Sigmoid colon (tissue), 7 donors: Measurements from ENCODE around the gene PPP4C. TPM values are rescaled to one million over a fixed set of nuclear protein-coding genes. Genes with fewer than 3 reads are reported as not detected.
A peak's percentile ranks its signal among the peaks of the same experiment; 100 is the strongest.

Experiments
- DNase-seq: peaks from one replicate; pipeline ENCODE4 v3.0.0-alpha.2; 2019
- H3K27ac ChIP-seq, 4 donors: fragments of 200-600 bp; sonication (generic); one replicate each; pipeline ENCODE4 v1.5.1; 2016 to 2019; ENCODE audit warnings: mild to moderate bottlenecking in 1 of 4
- H3K27me3 ChIP-seq, 3 donors: fragments of 200-600 bp; sonication (generic); one replicate each; pipeline ENCODE4 v1.5.1; 2019; ENCODE audit warnings: mild to moderate bottlenecking in 1 of 3
- H3K36me3 ChIP-seq, 4 donors: fragments of 200-600 bp; sonication (generic); one replicate each; pipeline ENCODE4 v1.5.1; 2016 to 2019
- H3K4me1 ChIP-seq, 4 donors: fragments of 200-600 bp; sonication (generic); one replicate each; pipeline ENCODE4 v1.5.1; 2017 to 2019
- H3K4me3 ChIP-seq, 4 donors: fragments of 200-600 bp; sonication (generic); one replicate each; pipeline ENCODE4 v1.5.1; 2017 to 2019; ENCODE audit warnings: mild to moderate bottlenecking in 2 of 4, moderate library complexity in 1 of 4
- H3K9me3 ChIP-seq, 4 donors: fragments of 200-600 bp in 3 of 4; sonication (generic) in 3 of 4; one replicate each; pipeline versions ENCODE4 v1.5.1 to v1.6.1; 2013 to 2019
- CTCF ChIP-seq, 4 experiments: fragments of 450-650 bp in 3 of 4; fragments of 200-600 bp in 1 of 4; IDR thresholded peaks; one replicate each; pipeline ENCODE4 v1.5.1; 2016 to 2019; ENCODE audit warnings: antibody characterized with exemption in 4 of 4, mild to moderate bottlenecking in 3 of 4, moderate library complexity in 2 of 4
- EP300 ChIP-seq, 4 donors: sonication (generic); formaldehyde crosslinking; IDR thresholded peaks; one replicate each; pipeline ENCODE4 v1.6.1; 2017; ENCODE audit warnings: antibody characterized with exemption in 4 of 4
- POLR2A ChIP-seq, 2 donors: fragments of 450-650 bp; IDR thresholded peaks; one replicate each; pipeline ENCODE4 v1.6.1; 2016; ENCODE audit warnings: antibody characterized with exemption in 2 of 2, mild to moderate bottlenecking in 2 of 2, moderate library complexity in 2 of 2
- POLR2AphosphoS5 ChIP-seq, 4 donors: sonication (generic); formaldehyde crosslinking; IDR thresholded peaks; one replicate each; pipeline ENCODE4 v1.6.1; 2017; ENCODE audit warnings: antibody characterized with exemption in 4 of 4
- WGBS, 2 donors: extraction: QIAGEN DNeasy Blood & Tissue Kit; methylation state at CpG; one replicate each; pipeline ENCODE4 v1.1.7; 2013; 5-methylcytosine and 5-hydroxymethylcytosine counted together
- intact Hi-C: fragments of 100-400 bp; cut with DNase I; formaldehyde crosslinking; loops from one replicate; pipeline ENCODE4 v1.15.1; 2023
- polyA plus RNA-seq, 3 donors: library from polyadenylated mRNA; stranded (reverse); fragments of 200-250 nt; gene quantifications; one replicate each; pipeline ENCODE4 v1.2.3, GENCODE V29; 2013
- total RNA-seq, 4 donors: library from RNA; depleted of rRNA; stranded (reverse); fragments of >200 nt; gene quantifications; one replicate each; pipeline ENCODE4 v1.1.0, GENCODE V29; 2016
- donor health status: healthy with polysubstance abuse.
- donor health status: Bipolar disorder and iron deficiency.
- donor health status: healthy.

Gene PPP4C
- total and polyA plus RNA-seq, 7 donors: 39.2 to 155 (median 45.6) TPM

GRCh38 chr16:30030011-30030685, 45.6 kb upstream of the PPP4C start:
- H3K36me3 ChIP-seq: no peaks in the 10 kb centered on the region
- no peak for TF ChIP-seq EP300 (IDR thresholded peaks at IDR 0.05)
- DNase-seq: no peak
- H3K27ac ChIP-seq: no peak overlapping the region
- intact Hi-C loops: no loop called here
- H3K27me3 ChIP-seq: peaks cover 44 to 98% (median 84%) of the 10 kb centered on the region in 3 donors
- 21 to 23% methylated on average over 23 of the region's 23 CpGs for WGBS, 2 donors
- H3K9me3 ChIP-seq: no peaks in the 10 kb centered on the region
- H3K4me3 ChIP-seq: no peak overlapping the region
- peaks cover 0 to 13% (median 9%) of the 10 kb centered on the region in 4 donors for H3K4me1 ChIP-seq

- peaks cover 44 to 96% (median 83%) of the 10 kb centered on the region in 3 donors for H3K27me3 ChIP-seq
- H3K27ac ChIP-seq: no peak within 1 kb of the TSS
- peaks cover 0 to 13% (median 9%) of the 10 kb centered on the region in 4 donors for H3K4me1 ChIP-seq
- TF ChIP-seq POLR2AphosphoS5 (IDR thresholded peaks at IDR 0.05) (no peak), CTCF (IDR thresholded peaks at IDR 0.05) (no peak), POLR2A (IDR thresholded peaks at IDR 0.05) (no peak), EP300 (IDR thresholded peaks at IDR 0.05) (no peak)
- DNase-seq: no peak
- 3 to 5% methylated on average over 27 of the region's 27 CpGs for WGBS, 2 donors
- intact Hi-C loops: no loop called here
- H3K9me3 ChIP-seq: no peaks in the 10 kb centered on the region
- no peaks in the 10 kb centered on the region for H3K36me3 ChIP-seq
- H3K4me3 ChIP-seq: peak within 1 kb of the TSS in 1 of 4 donors; percentile 14
These were observed 44.9 kb upstream of the PPP4C start, which contains the start of gene TLCD3B for GRCh38 chr16:30030841-30031413. Gene TLCD3B (minus strand): TSS chr16:30031271. CDS start chr16:30030527, 744 bp downstream.

- TF ChIP-seq CTCF (IDR thresholded peaks at IDR 0.05) (no peak), POLR2A (IDR thresholded peaks at IDR 0.05) (no peak), POLR2AphosphoS5 (IDR thresholded peaks at IDR 0.05) (no peak)
- Histone ChIP-seq H3K36me3 (no peaks in the 10 kb centered on the region), H3K27ac (no peak overlapping the region), H3K4me3 (peak overlapping the region in 1 of 4 donors; percentile 14), H3K9me3 (no peaks in the 10 kb centered on the region), H3K4me1 (peaks cover 0 to 13% (median 9%) of the 10 kb centered on the region in 4 donors), H3K27me3 (peaks cover 44 to 96% (median 79%) of the 10 kb centered on the region in 3 donors)
- no peak for DNase-seq
- intact Hi-C loops: no loop called here
- 25 to 29% methylated on average over 11 of the region's 11 CpGs for WGBS, 2 donors
These were observed 44.3 kb upstream of the PPP4C start for GRCh38 chr16:30031477-30031918.

- TF ChIP-seq CTCF (IDR thresholded peaks at IDR 0.05) (peak in 3 of 4 experiments; percentile 31 to 55 (median 51)), POLR2A (IDR thresholded peaks at IDR 0.05) (no peak)
- H3K4me3 ChIP-seq: no peak overlapping the region
- intact Hi-C loops: no loop called here
- H3K9me3 ChIP-seq: no peaks in the 10 kb centered on the region
- H3K36me3 ChIP-seq: no peaks in the 10 kb centered on the region
- H3K27me3 ChIP-seq: peaks cover 44 to 90% (median 73%) of the 10 kb centered on the region in 3 donors
- WGBS, 2 donors: 25 to 32% methylated on average over 12 of the region's 12 CpGs
- no peak overlapping the region for H3K27ac ChIP-seq
- peaks cover 0 to 13% (median 9%) of the 10 kb centered on the region in 4 donors for H3K4me1 ChIP-seq
- no peak for DNase-seq
These were observed 43.5 kb upstream of the PPP4C start for GRCh38 chr16:30032083-30032819.

GRCh38 chr16:30033270-30033669, 42.5 kb upstream of the PPP4C start:
- TF ChIP-seq POLR2AphosphoS5 (IDR thresholded peaks at IDR 0.05) (no peak), POLR2A (IDR thresholded peaks at IDR 0.05) (no peak), CTCF (IDR thresholded peaks at IDR 0.05) (no peak), EP300 (IDR thresholded peaks at IDR 0.05) (no peak)
- Histone ChIP-seq H3K36me3 (no peaks in the 10 kb centered on the region), H3K4me3 (no peak overlapping the region), H3K4me1 (peaks cover 0 to 13% (median 9%) of the 10 kb centered on the region in 4 donors), H3K9me3 (no peaks in the 10 kb centered on the region), H3K27me3 (peaks cover 44 to 80% (median 69%) of the 10 kb centered on the region in 3 donors), H3K27ac (no peak overlapping the region)
- WGBS, 2 donors: 62 to 63% methylated on average over 7 of the region's 7 CpGs
- DNase-seq: no peak
- intact Hi-C loops: no loop called here
